Activated CD4-positive, alpha-beta memory T cell treated with anti-CD3 and anti-CD28 coated beads for 36 hours (primary cell): ENCODE measurements around the gene TCF3. TPM values are rescaled to one million over a fixed set of nuclear protein-coding genes. Genes with fewer than 3 reads are reported as not detected.

Experiments used
- total RNA-seq, 2 experiments: library from RNA; stranded (reverse); gene quantifications; one replicate each; pipeline ENCODE4 v1.2.3, GENCODE V29; 2021

TCF3 gene
- total RNA-seq, 2 experiments from 2014 or later, result 88.9 to 95.5 TPM

Other genes starting within 250 kb of the TCF3 start
- 100 to 1,000 TPM; 226 to 242 TPM for gene DAZAP1, start 245.0 kb downstream of the TCF3 start, total RNA-seq
- gene RPS15, start 214.2 kb downstream of the TCF3 start, total RNA-seq, result 1,000 to 10,000 TPM; 1,642 to 1,717 TPM
- under 1 TPM; 0.07 to 0.15 TPM for gene APC2, start 202.5 kb downstream of the TCF3 start, total RNA-seq
- gene C19orf25, start 173.4 kb downstream of the TCF3 start, total RNA-seq, result 10 to 100 TPM; 24.4 to 26.9 TPM
- gene PCSK4, start 162.3 kb downstream of the TCF3 start, total RNA-seq, result 1 to 10 TPM; 1.5 to 2.7 TPM
- 1 to 10 TPM; 1.8 to 1.9 TPM for gene REEP6, start 161.4 kb downstream of the TCF3 start, total RNA-seq
- gene ADAMTSL5, start 139.6 kb downstream of the TCF3 start, total RNA-seq, result 1 to 10 TPM; 1.9 to 3.7 TPM
- not detected for gene PLK5, start 128.5 kb downstream of the TCF3 start, total RNA-seq
- 1 to 10 TPM; 6.0 to 6.1 TPM for gene MEX3D, start 84.3 kb downstream of the TCF3 start, total RNA-seq
- 10 to 100 TPM; 67.7 to 71.4 TPM for gene MBD3, start 59.8 kb downstream of the TCF3 start, total RNA-seq
- gene UQCR11, start 47.2 kb downstream of the TCF3 start, total RNA-seq, result 100 to 1,000 TPM; 266 to 277 TPM
- not detected for gene ONECUT3, start 100.9 kb upstream of the TCF3 start, total RNA-seq
- 1 to 10 TPM; 9.6 to 10.0 TPM for gene ATP8B3, start 159.7 kb upstream of the TCF3 start, total RNA-seq
- 10 to 100 TPM; 41.9 to 45.3 TPM for gene REXO1, start 195.9 kb upstream of the TCF3 start, total RNA-seq
- gene KLF16, start 211.0 kb upstream of the TCF3 start, total RNA-seq, result 10 to 100 TPM; 23.3 to 24.2 TPM
- 100 to 1,000 TPM; 108 to 110 TPM for gene ABHD17A, start 232.9 kb upstream of the TCF3 start, total RNA-seq